Hypothalamus (tissue), 51 donors: ENCODE results near the gene AMN.

ENCODE experiments used
- DNase-seq, 51 donors: peaks; one replicate each; lab custom pipeline; 2025; lab: John Stamatoyannopoulos, UW

Gene AMN

GRCh38 chr14:102898776-102899515, 23.5 kb upstream of the AMN start:
- no peak for DNase-seq

- no peak for DNase-seq
Observed at GRCh38 chr14:102899516-102899900, 23.0 kb upstream of the AMN start.

- no peak for DNase-seq
Observed at GRCh38 chr14:102900631-102901571, 21.6 kb upstream of the AMN start.

- no peak for DNase-seq
Observed at GRCh38 chr14:102901633-102902032, 20.8 kb upstream of the AMN start.

GRCh38 chr14:102902086-102902485, 20.4 kb upstream of the AMN start:
- no peak for DNase-seq

GRCh38 chr14:102902523-102903247, 19.8 kb upstream of the AMN start:
- no peak for DNase-seq

- no peak for DNase-seq
Observed at GRCh38 chr14:102903248-102903888, 19.1 kb upstream of the AMN start.

- DNase-seq = no peak
Observed at GRCh38 chr14:102903889-102904512, 18.5 kb upstream of the AMN start.

GRCh38 chr14:102905116-102906108, 17.1 kb upstream of the AMN start:
- no peak for DNase-seq

GRCh38 chr14:102906616-102907302, 15.7 kb upstream of the AMN start:
- DNase-seq = no peak

- DNase-seq = no peak
Observed at GRCh38 chr14:102907303-102907844, 15.1 kb upstream of the AMN start.

GRCh38 chr14:102907980-102908730, 14.3 kb upstream of the AMN start:
- DNase-seq = no peak

GRCh38 chr14:102908766-102909455, 13.6 kb upstream of the AMN start:
- DNase-seq = no peak

- no peak for DNase-seq
Observed at GRCh38 chr14:102909462-102909861, 13.0 kb upstream of the AMN start.

- no peak for DNase-seq
Observed at GRCh38 chr14:102909911-102910310, 12.6 kb upstream of the AMN start.

- no peak for DNase-seq
Observed at GRCh38 chr14:102910442-102910841, 12.0 kb upstream of the AMN start.

GRCh38 chr14:102911541-102911951, 10.9 kb upstream of the AMN start:
- DNase-seq = no peak
